Activated CD4-positive, alpha-beta T cell treated with anti-CD3 and anti-CD28 coated beads, Interleukin-2, amount 10 ng/mL, durations not matched to agents 7 days and 5 days (primary cell): ENCODE measurements around the gene SERPIND1. TPM values are rescaled to one million over a fixed set of nuclear protein-coding genes. Genes with fewer than 3 reads are reported as not detected.
A peak's percentile ranks its signal among the peaks of the same experiment; 100 is the strongest.
"Not testable (repeated sequence)": the region's sequence is repeated elsewhere in the genome, so short reads cannot be mapped to it uniquely, and the experiment has no call there.

ENCODE experiments used
- CTCF ChIA-PET: fragments of 350-600 bp; sonication (Branson Sonifier 250); formaldehyde crosslinking; loops from one replicate; lab custom pipeline; 2021; ENCODE audit warnings: antibody characterized with exemption; lab: Charles Lee
- POLR2A ChIA-PET: fragments of 350-600 bp; sonication (Branson Sonifier 250); formaldehyde crosslinking; loops from one replicate; lab custom pipeline; 2021; ENCODE audit warnings: antibody characterized with exemption; lab: Charles Lee
- DNase-seq: peaks from one replicate; pipeline ENCODE4 v3.0.0-alpha.2; 2020
- H3K27ac Mint-ChIP-seq: one replicate; pipeline ENCODE4 v1.8.0; 2021; ENCODE audit warnings: mild to moderate bottlenecking, moderate library complexity, mixed read lengths
- H3K27me3 Mint-ChIP-seq: one replicate; pipeline ENCODE4 v1.8.0; 2021; ENCODE audit warnings: mixed read lengths
- H3K36me3 Mint-ChIP-seq: one replicate; pipeline ENCODE4 v1.8.0; 2021; ENCODE audit warnings: low read depth, mixed read lengths
- H3K4me1 Mint-ChIP-seq: one replicate; pipeline ENCODE4 v1.8.0; 2021; ENCODE audit warnings: mixed read lengths
- H3K4me3 Mint-ChIP-seq: one replicate; pipeline ENCODE4 v1.8.0; 2021; ENCODE audit warnings: mild to moderate bottlenecking, moderate library complexity, mixed read lengths
- H3K9me3 Mint-ChIP-seq: one replicate; pipeline ENCODE4 v1.8.0; 2021; ENCODE audit warnings: mixed read lengths
- total RNA-seq, 2 experiments: library from RNA; stranded (reverse); gene quantifications; one replicate each; pipeline ENCODE4 v1.2.3, GENCODE V29; 2021

SERPIND1 gene
- total RNA-seq, 2 experiments from 2014 or later = not detected

DNA sequence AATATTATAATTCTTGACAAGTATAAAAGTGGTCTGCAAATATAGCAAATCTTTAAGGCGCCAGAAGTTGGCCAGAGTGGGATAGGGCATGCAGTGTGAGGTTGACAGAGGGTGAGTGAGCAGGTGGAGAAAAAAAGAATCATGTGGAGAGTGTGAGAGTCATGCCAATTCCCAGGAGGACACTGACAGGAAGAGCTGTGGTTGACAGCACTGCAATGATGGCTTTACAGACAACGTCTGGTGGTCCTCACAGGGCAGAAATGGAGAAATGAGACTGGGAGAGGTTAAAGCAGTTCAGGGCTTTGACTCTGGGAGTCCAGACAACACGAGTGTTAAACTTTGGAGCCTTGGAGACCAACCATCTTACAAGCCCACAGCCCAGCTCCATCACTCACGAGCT, 34.9 kb downstream of the SERPIND1 start:
- CTCF ChIA-PET = interaction anchor here (0.8 to 0.9 kb wide), 2 partner anchors 9 to 10 kb away, joined by 3 read pairs; no protein-coding TSS in a partner anchor
- no peaks in the 10 kb centered on the region for H3K9me3 Mint-ChIP-seq
- DNase-seq = no peak
- H3K27ac Mint-ChIP-seq = no peak overlapping the region
- no peaks in the 10 kb centered on the region for H3K27me3 Mint-ChIP-seq
- no peak overlapping the region for H3K4me3 Mint-ChIP-seq
- peaks cover 62% of the 10 kb centered on the region for H3K36me3 Mint-ChIP-seq
- peaks cover 18% of the 10 kb centered on the region for H3K4me1 Mint-ChIP-seq
- POLR2A ChIA-PET = no interaction called here

DNA sequence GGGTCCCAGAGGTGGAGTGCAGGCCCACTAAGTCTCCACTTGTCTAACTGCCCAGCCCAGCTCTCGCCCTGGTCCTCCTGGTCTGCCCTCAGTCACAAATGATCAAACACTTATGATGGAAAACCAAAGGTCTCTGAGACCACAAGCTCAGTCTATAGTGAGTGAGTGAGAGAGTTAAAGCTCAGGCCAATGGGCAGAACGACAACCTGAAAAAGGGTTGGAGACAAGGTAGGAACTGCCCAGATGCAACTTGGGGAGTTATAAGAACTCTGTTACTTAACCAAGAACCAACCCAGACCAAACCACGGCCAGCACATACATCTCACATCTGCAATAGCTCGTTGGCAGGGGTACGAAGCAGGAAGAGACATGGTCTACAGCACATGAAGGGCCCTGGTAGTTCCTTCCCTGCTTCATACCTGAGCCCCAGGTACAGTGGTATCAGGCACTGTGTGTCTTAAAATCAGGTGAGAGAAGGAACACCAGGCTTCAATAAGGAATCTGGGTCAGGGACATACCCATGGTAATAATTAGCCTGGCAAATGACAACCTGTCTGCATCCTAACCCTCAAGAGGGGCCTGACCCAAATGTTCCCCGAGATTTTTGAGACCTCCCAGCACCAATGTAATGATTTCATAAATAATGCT, 35.7 kb downstream of the SERPIND1 start:
- Mint-ChIP-seq H3K4me1 (peaks cover 21% of the 10 kb centered on the region), H3K27me3 (no peaks in the 10 kb centered on the region), H3K27ac (peak overlapping the region; percentile 36), H3K4me3 (no peak overlapping the region), H3K36me3 (peaks cover 61% of the 10 kb centered on the region), H3K9me3 (no peaks in the 10 kb centered on the region)
- no peak for DNase-seq
- CTCF ChIA-PET = interaction anchor here (0.8 to 0.9 kb wide), 2 partner anchors 9 to 11 kb away, joined by 3 read pairs; no protein-coding TSS in a partner anchor
- POLR2A ChIA-PET = no interaction called here

DNA sequence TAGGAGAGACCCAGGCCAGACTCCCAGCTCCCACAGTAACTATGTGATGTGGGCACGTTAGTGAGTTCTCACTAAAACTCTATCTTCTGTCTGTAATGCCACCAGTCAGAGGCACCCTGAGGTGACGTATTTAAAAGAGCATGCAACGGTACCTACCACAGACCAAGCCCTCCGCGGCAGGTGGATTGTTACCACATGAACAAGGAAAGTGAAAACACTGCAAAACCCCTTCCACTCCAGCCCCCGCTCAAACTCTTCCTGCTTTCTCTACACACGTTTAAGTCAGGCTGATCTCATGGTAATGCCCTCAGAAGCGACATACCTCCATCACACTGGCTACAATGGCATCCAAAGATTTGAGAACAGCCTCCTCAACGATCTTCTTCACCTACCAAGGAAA, 36.7 kb downstream of the SERPIND1 start:
- ChIA-PET POLR2A (no interaction called here), CTCF (interaction anchor here (1.1 kb wide), 2 partner anchors 14 to 43 kb away, joined by 3 to 4 read pairs; no protein-coding TSS in a partner anchor)
- peak; percentile 62 for DNase-seq
- no peaks in the 10 kb centered on the region for H3K9me3 Mint-ChIP-seq
- peaks cover 57% of the 10 kb centered on the region for H3K36me3 Mint-ChIP-seq
- H3K4me3 Mint-ChIP-seq = no peak overlapping the region
- H3K27me3 Mint-ChIP-seq = no peaks in the 10 kb centered on the region
- peak overlapping the region; percentile 78 for H3K27ac Mint-ChIP-seq
- H3K4me1 Mint-ChIP-seq = peaks cover 21% of the 10 kb centered on the region

DNA sequence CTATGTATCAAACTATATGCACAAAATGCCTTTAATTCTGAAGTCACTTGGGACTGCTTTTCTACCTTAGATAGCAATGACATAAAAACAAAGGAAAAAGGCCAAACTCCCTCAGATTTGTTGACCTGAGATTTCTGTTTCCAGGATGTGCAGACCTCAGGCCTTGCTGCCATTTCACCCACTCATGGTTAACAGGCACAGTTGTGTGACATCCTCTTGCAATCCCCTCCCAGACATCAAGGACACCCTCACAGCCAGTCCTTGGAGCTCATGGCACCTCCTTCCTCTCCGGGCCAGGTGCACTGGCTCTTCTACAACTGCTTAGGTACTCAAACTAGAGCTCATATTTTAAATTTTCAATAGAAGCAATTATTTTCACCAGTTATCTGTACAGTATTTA, 37.3 kb downstream of the SERPIND1 start:
- CTCF ChIA-PET = interaction anchor here (0.6 to 1.1 kb wide), 3 partner anchors 9 to 42 kb away, joined by 3 to 4 read pairs (median 3); no protein-coding TSS in a partner anchor
- Mint-ChIP-seq H3K9me3 (no peaks in the 10 kb centered on the region), H3K4me3 (no peak overlapping the region), H3K27me3 (no peaks in the 10 kb centered on the region), H3K36me3 (peaks cover 56% of the 10 kb centered on the region), H3K27ac (peak overlapping the region; percentile 78), H3K4me1 (peaks cover 21% of the 10 kb centered on the region)
- POLR2A ChIA-PET = no interaction called here
- no peak for DNase-seq

DNA sequence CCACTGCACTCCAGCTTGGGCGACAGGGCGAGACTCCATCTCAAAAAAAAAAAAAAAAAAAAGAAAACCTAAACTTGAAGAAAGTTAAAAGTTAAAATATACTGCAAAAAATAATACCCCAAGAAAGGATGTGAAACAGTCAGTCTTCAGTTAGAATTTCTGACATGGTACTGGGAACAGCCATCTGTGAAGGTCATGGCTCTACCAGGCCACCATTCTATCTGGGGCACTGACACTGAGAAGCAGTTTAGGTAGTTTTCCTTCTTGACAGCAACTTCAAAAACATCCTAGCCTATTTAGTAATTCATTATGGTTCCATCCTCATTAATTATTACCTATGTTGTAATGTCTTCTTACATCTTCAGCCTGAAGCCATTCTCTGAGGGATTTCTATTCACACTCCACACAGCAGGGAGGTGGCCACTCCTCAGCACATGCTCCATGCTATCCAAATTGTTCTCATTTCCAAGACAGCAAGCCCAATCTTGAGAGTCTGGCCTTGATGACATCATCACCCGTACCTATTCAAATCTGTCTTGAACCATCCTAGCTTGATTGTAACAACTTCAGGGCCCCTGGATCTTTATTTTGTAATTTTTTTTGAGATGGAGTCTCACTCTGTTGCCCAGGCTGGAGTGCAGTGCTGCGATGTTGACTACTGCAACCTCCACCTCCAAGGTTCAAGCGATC, 38.2 kb downstream of the SERPIND1 start:
- H3K9me3 Mint-ChIP-seq = no peaks in the 10 kb centered on the region
- H3K27me3 Mint-ChIP-seq = no peaks in the 10 kb centered on the region
- peaks cover 60% of the 10 kb centered on the region for H3K36me3 Mint-ChIP-seq
- H3K27ac Mint-ChIP-seq = no peak overlapping the region
- POLR2A ChIA-PET = no interaction called here
- no peak for DNase-seq
- no peak overlapping the region for H3K4me3 Mint-ChIP-seq
- CTCF ChIA-PET = interaction anchor here (0.6 to 1.6 kb wide), 3 partner anchors 8 to 10 kb away, joined by 3 read pairs; no protein-coding TSS in a partner anchor
- peaks cover 21% of the 10 kb centered on the region for H3K4me1 Mint-ChIP-seq

DNA sequence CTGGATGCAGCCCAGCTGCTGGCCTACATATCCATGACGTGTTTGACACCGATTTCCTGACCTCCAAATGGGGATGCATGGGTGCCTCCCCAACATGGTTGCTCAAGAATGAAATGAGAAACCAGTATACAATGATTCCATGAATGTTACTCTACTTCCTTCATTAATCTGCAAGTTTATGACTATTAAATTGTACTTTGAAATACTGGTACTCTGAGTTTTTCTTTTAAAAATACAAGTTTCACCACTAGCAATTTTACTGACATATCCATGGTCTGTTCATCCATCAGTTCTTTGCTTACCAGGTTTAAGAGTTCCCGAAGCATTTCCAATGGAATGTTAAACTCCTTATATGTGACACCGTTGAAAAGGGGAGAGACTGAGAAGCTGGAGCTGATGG, 39.1 kb downstream of the SERPIND1 start:
- no peak for DNase-seq
- CTCF ChIA-PET = interaction anchor here (0.8 to 1.6 kb wide), 2 partner anchors 9 kb away, joined by 3 read pairs; no protein-coding TSS in a partner anchor
- peaks cover 57% of the 10 kb centered on the region for H3K36me3 Mint-ChIP-seq
- no peaks in the 10 kb centered on the region for H3K27me3 Mint-ChIP-seq
- H3K4me1 Mint-ChIP-seq = peaks cover 21% of the 10 kb centered on the region
- POLR2A ChIA-PET = no interaction called here
- no peak overlapping the region for H3K4me3 Mint-ChIP-seq
- no peak overlapping the region for H3K27ac Mint-ChIP-seq
- no peaks in the 10 kb centered on the region for H3K9me3 Mint-ChIP-seq

DNA sequence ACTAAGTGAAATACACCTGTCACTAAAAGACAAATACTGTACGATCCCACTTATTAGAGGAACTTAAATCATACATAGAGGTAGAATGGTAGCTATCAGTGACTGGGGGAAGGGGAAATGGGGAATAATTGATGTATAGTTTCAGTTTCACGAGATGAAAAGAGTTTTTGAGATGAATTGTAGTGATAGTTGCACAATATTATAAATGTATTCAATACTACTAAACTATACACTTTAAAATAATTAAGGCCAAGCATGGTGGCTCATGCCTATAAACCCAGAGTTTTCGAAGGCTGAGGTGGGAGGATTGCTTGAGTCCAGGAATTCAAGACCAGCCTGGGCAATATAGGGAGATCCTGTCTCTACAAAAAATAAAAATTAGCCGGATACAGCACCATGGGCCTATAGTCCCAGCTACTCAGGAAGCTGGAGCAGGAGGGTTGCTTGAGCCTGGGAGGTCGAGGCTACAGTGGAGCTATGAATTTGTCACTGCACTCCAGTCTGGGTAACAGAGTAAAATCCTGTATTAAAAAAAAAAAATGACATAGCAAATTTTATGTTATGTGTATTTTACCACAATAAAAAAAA, 40.4 kb downstream of the SERPIND1 start:
- CTCF ChIA-PET = no interaction called here
- no peaks in the 10 kb centered on the region for H3K9me3 Mint-ChIP-seq
- H3K27me3 Mint-ChIP-seq = no peaks in the 10 kb centered on the region
- peaks cover 21% of the 10 kb centered on the region for H3K4me1 Mint-ChIP-seq
- no peak for DNase-seq
- H3K4me3 Mint-ChIP-seq = no peak overlapping the region
- POLR2A ChIA-PET = no interaction called here
- H3K27ac Mint-ChIP-seq = no peak overlapping the region
- peaks cover 56% of the 10 kb centered on the region for H3K36me3 Mint-ChIP-seq

DNA sequence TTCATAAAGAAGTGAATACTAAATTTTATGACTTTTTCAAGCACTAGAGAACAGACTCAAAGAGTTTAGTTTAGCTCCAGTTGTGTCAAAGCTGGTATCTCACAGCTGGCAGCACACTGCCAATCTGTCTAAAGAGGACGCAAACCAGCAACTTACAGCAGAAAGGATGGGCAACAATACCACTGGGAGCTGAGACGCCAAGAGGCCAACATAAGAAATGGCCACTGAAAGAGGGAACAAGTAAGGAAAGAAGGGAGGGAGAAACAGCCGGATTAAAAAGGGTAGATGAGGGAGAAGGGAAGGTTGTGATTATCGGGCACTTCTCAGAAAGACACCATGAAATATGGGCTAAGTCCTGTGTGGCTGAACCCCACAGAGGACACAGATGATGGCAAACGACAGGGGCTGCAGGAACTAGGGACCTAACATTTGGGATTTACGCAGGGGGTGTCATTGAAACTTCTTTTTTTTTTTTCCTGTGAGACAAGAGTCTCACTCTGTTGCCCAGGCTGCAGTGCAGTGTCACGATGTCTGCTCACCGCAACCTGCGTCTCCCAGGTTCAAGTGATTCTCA, 41.7 kb downstream of the SERPIND1 start:
- peaks cover 19% of the 10 kb centered on the region for H3K4me1 Mint-ChIP-seq
- H3K36me3 Mint-ChIP-seq = peaks cover 55% of the 10 kb centered on the region
- H3K27me3 Mint-ChIP-seq = no peaks in the 10 kb centered on the region
- H3K4me3 Mint-ChIP-seq = no peak overlapping the region
- no peaks in the 10 kb centered on the region for H3K9me3 Mint-ChIP-seq
- CTCF ChIA-PET = interaction anchor here (0.6 to 1.5 kb wide), 3 partner anchors 31 to 245 kb away, joined by 3 to 5 read pairs (median 4); no protein-coding TSS in a partner anchor
- no peak overlapping the region for H3K27ac Mint-ChIP-seq
- DNase-seq = no peak
- POLR2A ChIA-PET = no interaction called here

DNA sequence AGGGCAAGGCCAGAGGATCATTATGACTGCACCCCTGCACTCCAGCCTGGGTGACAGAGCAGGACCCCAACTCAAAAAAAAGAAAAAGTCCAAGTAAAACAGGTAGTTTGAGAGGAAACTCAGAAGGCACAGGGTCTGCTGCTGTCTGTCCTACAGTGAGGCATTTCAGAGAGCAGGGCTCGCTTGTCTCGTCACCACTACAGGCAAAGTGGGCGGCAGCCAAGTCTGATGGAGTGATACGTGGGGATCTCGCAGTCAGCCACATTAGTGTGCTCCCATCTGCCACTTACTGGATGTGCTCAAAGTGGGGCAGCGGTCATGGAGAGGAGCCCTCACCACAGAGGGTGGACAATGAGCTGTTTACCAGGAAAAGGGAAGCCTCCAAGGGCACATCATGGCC, 42.6 kb downstream of the SERPIND1 start:
- CTCF ChIA-PET = interaction anchor here (1.5 kb wide), 1 partner anchor 32 kb away, joined by 3 read pairs; no protein-coding TSS in a partner anchor
- peaks cover 49% of the 10 kb centered on the region for H3K36me3 Mint-ChIP-seq

DNA sequence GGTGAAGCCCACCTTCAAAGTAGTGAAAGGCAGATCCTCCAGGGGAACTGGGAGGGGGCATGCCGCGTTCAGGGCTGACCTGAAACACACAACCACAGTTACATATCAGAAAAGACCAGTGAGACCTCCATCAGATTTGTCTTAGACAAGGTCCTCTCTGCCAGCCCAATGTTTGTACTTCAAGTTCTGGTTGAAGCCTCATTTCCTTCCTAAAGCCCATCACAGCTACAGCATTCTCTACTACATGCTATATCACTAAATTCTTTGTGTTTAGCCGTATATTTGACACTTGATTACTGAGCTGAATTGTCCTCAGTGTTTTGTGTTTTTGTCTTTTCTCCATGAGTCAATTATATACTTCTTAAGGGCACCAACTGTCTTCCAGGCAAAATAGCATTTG, 44.6 kb downstream of the SERPIND1 start:
- no peak for DNase-seq
- POLR2A ChIA-PET = no interaction called here
- Mint-ChIP-seq H3K27ac (no peak overlapping the region), H3K27me3 (no peaks in the 10 kb centered on the region), H3K9me3 (no peaks in the 10 kb centered on the region), H3K4me3 (no peak overlapping the region), H3K36me3 (peaks cover 34% of the 10 kb centered on the region), H3K4me1 (peaks cover 3% of the 10 kb centered on the region)
- CTCF ChIA-PET = interaction anchor here (1.6 kb wide), 1 partner anchor 9 kb away, joined by 3 read pairs; no protein-coding TSS in a partner anchor

More for the DNA sequence above, 42.6 kb downstream of the SERPIND1 start:
- no peaks in the 10 kb centered on the region for H3K9me3 Mint-ChIP-seq
- no peak for DNase-seq
- no peak overlapping the region for H3K4me3 Mint-ChIP-seq
- POLR2A ChIA-PET = no interaction called here
- H3K27me3 Mint-ChIP-seq = no peaks in the 10 kb centered on the region
- peaks cover 9% of the 10 kb centered on the region for H3K4me1 Mint-ChIP-seq
- H3K27ac Mint-ChIP-seq = no peak overlapping the region

DNA sequence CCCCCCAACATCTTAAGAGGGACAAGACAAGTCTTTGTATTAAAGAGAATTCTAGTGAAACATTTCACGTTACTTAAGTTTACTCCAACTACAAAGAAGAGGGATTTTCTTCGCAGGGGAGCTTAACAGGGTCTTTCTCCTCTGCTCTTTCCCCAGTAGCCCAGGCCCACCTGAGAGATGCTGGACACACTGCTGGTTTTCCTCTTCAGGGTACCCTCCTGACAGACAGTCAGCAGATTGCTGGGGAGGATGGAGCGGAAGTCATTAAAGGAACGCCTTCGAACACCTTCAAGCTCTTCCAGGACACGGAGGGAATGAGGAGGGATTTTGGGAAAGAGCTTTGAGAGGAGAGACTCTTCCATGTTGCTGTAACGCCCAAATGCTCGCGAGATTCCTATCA, 45.6 kb downstream of the SERPIND1 start:
- Mint-ChIP-seq H3K4me3 (no peak overlapping the region), H3K27me3 (no peaks in the 10 kb centered on the region)

DNA sequence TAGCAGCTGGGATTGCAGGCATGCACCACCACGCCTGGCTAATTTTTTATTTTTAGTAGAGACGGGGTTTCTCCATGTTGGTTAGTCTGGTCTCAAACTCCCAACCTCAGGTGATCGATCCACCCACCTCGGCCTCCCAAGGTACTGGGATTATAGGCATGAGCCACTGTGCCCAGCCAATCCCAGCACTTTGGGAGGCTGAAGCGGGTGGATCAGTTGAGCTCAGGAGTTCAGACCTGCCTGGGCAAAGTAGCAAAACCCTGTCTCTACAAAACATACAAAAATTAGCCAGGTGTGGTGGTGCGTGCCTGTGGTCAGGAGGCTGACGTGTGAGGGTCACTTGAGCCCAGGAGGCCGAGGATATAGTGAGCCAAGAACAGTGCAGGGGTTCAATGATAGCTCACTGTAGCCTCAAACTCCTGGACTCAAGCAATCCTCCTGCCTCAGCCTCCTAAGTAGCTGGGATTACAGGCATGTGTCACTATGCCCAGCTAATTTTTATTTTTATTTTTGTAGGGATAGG, 47.9 kb downstream of the SERPIND1 start:
- DNase-seq, H3K4me1 Mint-ChIP-seq, H3K27me3 Mint-ChIP-seq, POLR2A ChIA-PET, H3K9me3 Mint-ChIP-seq, H3K4me3 Mint-ChIP-seq, H3K27ac Mint-ChIP-seq: not testable (repeated sequence)
- H3K36me3 Mint-ChIP-seq = peaks cover 35% of the 10 kb centered on the region
- CTCF ChIA-PET = interaction anchor here (0.7 kb wide), 1 partner anchor 9 kb away, joined by 3 read pairs; no protein-coding TSS in a partner anchor

More for the DNA sequence above, 45.6 kb downstream of the SERPIND1 start:
- ChIA-PET CTCF (interaction anchor here (1.3 kb wide), 1 partner anchor 16 kb away, joined by 3 read pairs; no protein-coding TSS in a partner anchor), POLR2A (no interaction called here)
- H3K9me3 Mint-ChIP-seq = no peaks in the 10 kb centered on the region
- DNase-seq = no peak
- no peak overlapping the region for H3K27ac Mint-ChIP-seq
- no peaks in the 10 kb centered on the region for H3K4me1 Mint-ChIP-seq
- H3K36me3 Mint-ChIP-seq = peaks cover 36% of the 10 kb centered on the region
